Measurements from ENCODE around the gene GAREM1.

Gene GAREM1

GRCh38 chr18:32287873-32288272 lies 182.8 kb downstream of the GAREM1 start:
- Histone ChIP-seq H3K4me3 (ENCODE audit: low read depth, low read length, poor library complexity, severe bottlenecking) (no peak overlapping the region), H3K9me2 (ENCODE audit: low read depth, low read length) (no peaks in the 10 kb centered on the region), H3K4me2 (ENCODE audit: low read length) (no peak overlapping the region), H3K9ac (ENCODE audit: low read length) (no peak overlapping the region), H3K36me3 (ENCODE audit: insufficient read depth, low read length) (no peaks in the 10 kb centered on the region), H3K4me1 (ENCODE audit: insufficient read depth, low read length, severe bottlenecking) (no peaks in the 10 kb centered on the region), H3K27ac (ENCODE audit: low read depth, low read length, poor library complexity, severe bottlenecking) (no peak overlapping the region), H2AFZ (ENCODE audit: low read length) (no peak overlapping the region), H3K79me2 (ENCODE audit: insufficient read depth, low read length) (no peaks in the 10 kb centered on the region), H4K20me1 (ENCODE audit: insufficient read depth, low read length) (no peaks in the 10 kb centered on the region), H3K27me3 (ENCODE audit: insufficient read depth, low read length) (no peaks in the 10 kb centered on the region), H3K9me3 (ENCODE audit: low read length) (no peaks in the 10 kb centered on the region), H3F3A (ENCODE audit: insufficient read depth, low read length) (no peaks in the 10 kb centered on the region)
- TF ChIP-seq EZH2 (IDR thresholded peaks at IDR 0.05; ENCODE audit: borderline replicate concordance, low read length) = no peak
- no peak for TF ChIP-seq CTCF (IDR thresholded peaks at IDR 0.05; ENCODE audit: low read length)

- no peaks in the 10 kb centered on the region for H3K4me1 ChIP-seq (ENCODE audit: insufficient read depth, low read length, severe bottlenecking)
- no peaks in the 10 kb centered on the region for H3K36me3 ChIP-seq (ENCODE audit: insufficient read depth, low read length)
- no peaks in the 10 kb centered on the region for H3K27me3 ChIP-seq (ENCODE audit: insufficient read depth, low read length)
- no peak overlapping the region for H3K9ac ChIP-seq (ENCODE audit: low read length)
- H3K9me2 ChIP-seq (ENCODE audit: low read depth, low read length) = no peaks in the 10 kb centered on the region
- H3K27ac ChIP-seq (ENCODE audit: low read depth, low read length, poor library complexity, severe bottlenecking) = no peak overlapping the region
- TF ChIP-seq EZH2 (IDR thresholded peaks at IDR 0.05; ENCODE audit: borderline replicate concordance, low read length) = no peak
- no peak for TF ChIP-seq CTCF (IDR thresholded peaks at IDR 0.05; ENCODE audit: low read length)
- H3K79me2 ChIP-seq (ENCODE audit: insufficient read depth, low read length) = no peaks in the 10 kb centered on the region
- no peaks in the 10 kb centered on the region for H3F3A ChIP-seq (ENCODE audit: insufficient read depth, low read length)
- H2AFZ ChIP-seq (ENCODE audit: low read length) = no peak overlapping the region
- H4K20me1 ChIP-seq (ENCODE audit: insufficient read depth, low read length) = no peaks in the 10 kb centered on the region
- H3K4me3 ChIP-seq (ENCODE audit: low read depth, low read length, poor library complexity, severe bottlenecking) = no peak overlapping the region
- no peak overlapping the region for H3K4me2 ChIP-seq (ENCODE audit: low read length)
- no peaks in the 10 kb centered on the region for H3K9me3 ChIP-seq (ENCODE audit: low read length)
Observed at GRCh38 chr18:32287249-32287648, 183.4 kb downstream of the GAREM1 start.

- Histone ChIP-seq H4K20me1 (ENCODE audit: insufficient read depth, low read length) (no peaks in the 10 kb centered on the region), H2AFZ (ENCODE audit: low read length) (no peak overlapping the region), H3K27me3 (ENCODE audit: insufficient read depth, low read length) (no peaks in the 10 kb centered on the region), H3K4me1 (ENCODE audit: insufficient read depth, low read length, severe bottlenecking) (no peaks in the 10 kb centered on the region), H3K4me3 (ENCODE audit: low read depth, low read length, poor library complexity, severe bottlenecking) (no peak overlapping the region), H3K9me3 (ENCODE audit: low read length) (no peaks in the 10 kb centered on the region), H3K4me2 (ENCODE audit: low read length) (no peak overlapping the region), H3F3A (ENCODE audit: insufficient read depth, low read length) (no peaks in the 10 kb centered on the region), H3K9ac (ENCODE audit: low read length) (no peak overlapping the region), H3K27ac (ENCODE audit: low read depth, low read length, poor library complexity, severe bottlenecking) (no peak overlapping the region), H3K79me2 (ENCODE audit: insufficient read depth, low read length) (no peaks in the 10 kb centered on the region), H3K9me2 (ENCODE audit: low read depth, low read length) (no peaks in the 10 kb centered on the region), H3K36me3 (ENCODE audit: insufficient read depth, low read length) (no peaks in the 10 kb centered on the region)
- TF ChIP-seq CTCF (IDR thresholded peaks at IDR 0.05; ENCODE audit: low read length) = no peak
- TF ChIP-seq EZH2 (IDR thresholded peaks at IDR 0.05; ENCODE audit: borderline replicate concordance, low read length) = no peak
Observed at GRCh38 chr18:32286749-32287148, 183.9 kb downstream of the GAREM1 start.
